IPS-18c (cell line): ENCODE data around the gene MX2.
A peak's percentile ranks its signal among the peaks of the same experiment; 100 is the strongest.

ENCODE experiments used
- H3K4me3 ChIP-seq: 2 replicates; pipeline ENCODE4 v1.7.0; 2013; ENCODE audit warnings: low read depth, mild to moderate bottlenecking, low read length, moderate library complexity; ENCODE audit not compliant: insufficient read depth
- H3K9me3 ChIP-seq: one replicate; pipeline ENCODE4 v1.6.1; 2013; ENCODE audit warnings: mild to moderate bottlenecking, low read length, moderate library complexity; ENCODE audit not compliant: control insufficient read depth, insufficient read depth

Gene MX2

GRCh38 chr21:41369920-41370839 lies 8.4 kb downstream of the MX2 start:
- Histone ChIP-seq H3K4me3 (peak overlapping the region; percentile 51), H3K9me3 (peaks cover 3% of the 10 kb centered on the region)

- Histone ChIP-seq H3K4me3 (no peak overlapping the region), H3K9me3 (peaks cover 3% of the 10 kb centered on the region)
Observed at GRCh38 chr21:41370840-41371684, 9.2 kb downstream of the MX2 start.

- H3K4me3 ChIP-seq: no peak overlapping the region
Observed at GRCh38 chr21:41371685-41372030, 9.8 kb downstream of the MX2 start.

GRCh38 chr21:41373253-41373652 lies 11.4 kb downstream of the MX2 start:
- H3K4me3 ChIP-seq: no peak overlapping the region
- H3K9me3 ChIP-seq: peaks cover 3% of the 10 kb centered on the region

More at GRCh38 chr21:41371685-41372030, 9.8 kb downstream of the MX2 start:
- peaks cover 3% of the 10 kb centered on the region for H3K9me3 ChIP-seq

- H3K4me3 ChIP-seq: no peak overlapping the region
Observed at GRCh38 chr21:41373763-41374162, 11.9 kb downstream of the MX2 start.

GRCh38 chr21:41374177-41374712 lies 12.4 kb downstream of the MX2 start:
- peaks cover 3% of the 10 kb centered on the region for H3K9me3 ChIP-seq
- no peak overlapping the region for H3K4me3 ChIP-seq

More at GRCh38 chr21:41373763-41374162, 11.9 kb downstream of the MX2 start:
- peaks cover 3% of the 10 kb centered on the region for H3K9me3 ChIP-seq

- Histone ChIP-seq H3K9me3 (peaks cover 3% of the 10 kb centered on the region), H3K4me3 (no peak overlapping the region)
Observed at GRCh38 chr21:41374867-41375533, 13.2 kb downstream of the MX2 start.

GRCh38 chr21:41375875-41376274 lies 14.0 kb downstream of the MX2 start:
- Histone ChIP-seq H3K4me3 (no peak overlapping the region), H3K9me3 (peaks cover 3% of the 10 kb centered on the region)

- H3K9me3 ChIP-seq: no peaks in the 10 kb centered on the region
- no peak overlapping the region for H3K4me3 ChIP-seq
Observed at GRCh38 chr21:41377715-41378114, 15.9 kb downstream of the MX2 start.

- Histone ChIP-seq H3K4me3 (no peak overlapping the region), H3K9me3 (no peaks in the 10 kb centered on the region)
Observed at GRCh38 chr21:41378849-41379248, 17.0 kb downstream of the MX2 start.

- Histone ChIP-seq H3K9me3 (no peaks in the 10 kb centered on the region), H3K4me3 (no peak overlapping the region)
Observed at GRCh38 chr21:41379901-41380300, 18.1 kb downstream of the MX2 start.

- Histone ChIP-seq H3K4me3 (no peak overlapping the region), H3K9me3 (peaks cover 2% of the 10 kb centered on the region)
Observed at GRCh38 chr21:41381731-41382130, 19.9 kb downstream of the MX2 start.

GRCh38 chr21:41387042-41387819 lies 25.4 kb downstream of the MX2 start:
- Histone ChIP-seq H3K4me3 (no peak overlapping the region), H3K9me3 (peaks cover 2% of the 10 kb centered on the region)

- peaks cover 2% of the 10 kb centered on the region for H3K9me3 ChIP-seq
- H3K4me3 ChIP-seq: no peak overlapping the region
Observed at GRCh38 chr21:41387824-41388223, 26.0 kb downstream of the MX2 start.

- Histone ChIP-seq H3K9me3 (peaks cover 2% of the 10 kb centered on the region), H3K4me3 (no peak overlapping the region)
Observed at GRCh38 chr21:41388259-41388658, 26.4 kb downstream of the MX2 start.

GRCh38 chr21:41390043-41390639 lies 28.3 kb downstream of the MX2 start:
- H3K9me3 ChIP-seq: peaks cover 2% of the 10 kb centered on the region
- H3K4me3 ChIP-seq: no peak overlapping the region
